Mesenchymal stem cell (in vitro differentiated cells and primary cell): ENCODE measurements around the gene COMP.

ENCODE experiments used
- DNase-seq: peaks from one replicate; pipeline ENCODE4 v3.0.0-alpha.2; 2013
- H2AFZ ChIP-seq: one replicate; pipeline ENCODE4 v1.6.1; 2013; ENCODE audit warnings: low read depth, mild to moderate bottlenecking, control low read depth, inconsistent platforms, low read length, moderate library complexity
- H2AK5ac ChIP-seq: 2 replicates; pipeline ENCODE4 v1.6.1; 2013; ENCODE audit warnings: low read length, moderate library complexity, mild to moderate bottlenecking, inconsistent platforms; ENCODE audit not compliant: severe bottlenecking
- H2BK120ac ChIP-seq: one replicate; pipeline ENCODE4 v1.6.1; 2013; ENCODE audit warnings: low read depth, mild to moderate bottlenecking, inconsistent platforms, low read length, moderate library complexity
- H2BK12ac ChIP-seq, 2 experiments: one replicate each; pipeline ENCODE4 v1.6.1; 2013; ENCODE audit warnings: inconsistent platforms in 2 of 2, low read length in 2 of 2, mild to moderate bottlenecking in 2 of 2, moderate library complexity in 2 of 2, control low read depth in 1 of 2
- H2BK15ac ChIP-seq: one replicate; pipeline ENCODE4 v1.6.1; 2013; ENCODE audit warnings: mild to moderate bottlenecking, low read depth, inconsistent platforms; ENCODE audit not compliant: poor library complexity, severe bottlenecking
- H2BK5ac ChIP-seq: 2 replicates; pipeline ENCODE4 v1.6.1; 2013; ENCODE audit warnings: low read depth, mild to moderate bottlenecking, low read length, control low read depth, inconsistent platforms; ENCODE audit not compliant: poor library complexity, severe bottlenecking
- H3K14ac ChIP-seq, 2 experiments: one replicate each; pipeline ENCODE4 v1.6.1; 2013; ENCODE audit warnings: inconsistent platforms in 2 of 2, low read length in 2 of 2, control low read depth in 1 of 2, mild to moderate bottlenecking in 1 of 2, moderate library complexity in 1 of 2
- H3K18ac ChIP-seq, 2 experiments: one replicate each; pipeline ENCODE4 v1.6.1; 2013; ENCODE audit warnings: inconsistent platforms in 2 of 2, low read length in 2 of 2, control low read depth in 1 of 2, low read depth in 1 of 2, mild to moderate bottlenecking in 1 of 2
- H3K23ac ChIP-seq, 2 experiments: one replicate each; pipeline ENCODE4 v1.6.1; 2013; ENCODE audit warnings: inconsistent platforms in 2 of 2, low read length in 2 of 2, mild to moderate bottlenecking in 2 of 2, moderate library complexity in 2 of 2, control low read depth in 1 of 2
- H3K27ac ChIP-seq: 2 replicates; pipeline ENCODE4 v1.5.1; 2013; ENCODE audit warnings: mild to moderate bottlenecking, moderate library complexity, low read length, control low read depth, inconsistent platforms; ENCODE audit not compliant: poor library complexity, severe bottlenecking
- H3K27me3 ChIP-seq, 2 experiments: 2 replicates each; pipeline versions ENCODE4 v1.6.1 to v1.7.0; 2013; ENCODE audit warnings: low read length in 2 of 2, mild to moderate bottlenecking in 2 of 2, moderate library complexity in 2 of 2, control low read depth in 1 of 2, inconsistent platforms in 1 of 2; ENCODE audit not compliant: control insufficient read depth in 1 of 2, insufficient read depth in 1 of 2
- H3K36me3 ChIP-seq, 2 experiments: 2 replicates each; pipeline versions ENCODE4 v1.6.1 to v1.7.0; 2013; ENCODE audit warnings: low read length in 2 of 2, control low read depth in 1 of 2, inconsistent platforms in 1 of 2, low read depth in 1 of 2, mild to moderate bottlenecking in 1 of 2; ENCODE audit not compliant: insufficient read depth in 2 of 2, control insufficient read depth in 1 of 2
- H3K4ac ChIP-seq, 2 experiments: one replicate each; pipeline ENCODE4 v1.6.1; 2013; ENCODE audit warnings: inconsistent platforms in 2 of 2, low read length in 2 of 2, mild to moderate bottlenecking in 2 of 2, moderate library complexity in 2 of 2, control low read depth in 1 of 2, low read depth in 1 of 2
- H3K4me1 ChIP-seq: 2 replicates; pipeline ENCODE4 v1.6.1; 2013; ENCODE audit warnings: low read depth, low read length, control low read depth; ENCODE audit not compliant: control insufficient read depth, insufficient read depth
- H3K4me2 ChIP-seq: 2 replicates; pipeline ENCODE4 v1.6.1; 2013; ENCODE audit warnings: low read length, mild to moderate bottlenecking, inconsistent platforms; ENCODE audit not compliant: poor library complexity, severe bottlenecking
- H3K4me3 ChIP-seq, 2 experiments: 2 replicates each; pipeline versions ENCODE4 v1.5.1 to v1.7.0; 2013; ENCODE audit warnings: low read length in 2 of 2, mild to moderate bottlenecking in 2 of 2, control low read depth in 1 of 2, low read depth in 1 of 2; ENCODE audit not compliant: insufficient read depth in 1 of 2
- H3K79me1 ChIP-seq: replicated peaks from 2 replicates; pipeline ENCODE4 v1.6.1; 2013; ENCODE audit warnings: mild to moderate bottlenecking, control low read depth, low read length, inconsistent platforms; ENCODE audit not compliant: poor library complexity, severe bottlenecking
- H3K9ac ChIP-seq: 2 replicates; pipeline ENCODE4 v1.7.0; 2013; ENCODE audit warnings: mild to moderate bottlenecking, low read length, moderate library complexity
- H3K9me3 ChIP-seq: 2 replicates; pipeline ENCODE4 v1.7.0; 2013; ENCODE audit warnings: mild to moderate bottlenecking, low read length; ENCODE audit not compliant: control insufficient read depth
- H4K8ac ChIP-seq: one replicate; pipeline ENCODE4 v1.6.1; 2013; ENCODE audit warnings: inconsistent platforms, mild to moderate bottlenecking, low read length, moderate library complexity
- H4K91ac ChIP-seq: one replicate; pipeline ENCODE4 v1.6.1; 2013; ENCODE audit warnings: mild to moderate bottlenecking, low read length, inconsistent platforms
- WGBS: methylation state at CpG from one replicate; pipeline ENCODE4 v1.1.7; 2013; ENCODE audit warnings: mixed read lengths; 5-methylcytosine and 5-hydroxymethylcytosine counted together

COMP gene

GRCh38 chr19:18780081-18780480 lies 11.0 kb downstream of the COMP start:
- peaks cover 0 to under 1% of the 10 kb centered on the region in 2 experiments for H3K36me3 ChIP-seq
- no peak for DNase-seq
- H4K91ac ChIP-seq = no peak overlapping the region
- H3K14ac ChIP-seq = no peak overlapping the region
- H2BK15ac ChIP-seq = no peak overlapping the region
- H3K23ac ChIP-seq = no peak overlapping the region
- no peak overlapping the region for H3K4me3 ChIP-seq
- H3K27ac ChIP-seq = no peak overlapping the region
- H3K4ac ChIP-seq = no peak overlapping the region
- no peak overlapping the region for H2BK5ac ChIP-seq
- no peaks in the 10 kb centered on the region for H3K9me3 ChIP-seq
- 90% methylated on average over 17 of the region's 17 CpGs for WGBS
- no peak overlapping the region for H2BK12ac ChIP-seq
- no peaks in the 10 kb centered on the region for H3K79me1 ChIP-seq
- peaks cover 9 to 28% of the 10 kb centered on the region in 2 experiments for H3K27me3 ChIP-seq
- H3K4me2 ChIP-seq = no peak overlapping the region
- no peak overlapping the region for H2AK5ac ChIP-seq
- H2AFZ ChIP-seq = no peak overlapping the region
- H3K18ac ChIP-seq = no peak overlapping the region
- no peak overlapping the region for H4K8ac ChIP-seq
- peaks cover 19% of the 10 kb centered on the region for H3K4me1 ChIP-seq
- no peak overlapping the region for H3K9ac ChIP-seq
- H2BK120ac ChIP-seq = no peak overlapping the region

GRCh38 chr19:18778826-18779495 lies 12.1 kb downstream of the COMP start:
- Histone ChIP-seq H2AFZ (no peak overlapping the region), H3K9ac (no peak overlapping the region), H3K4me2 (no peak overlapping the region), H2BK15ac (no peak overlapping the region), H3K27ac (no peak overlapping the region), H4K8ac (peak overlapping the region; percentile 21), H3K36me3 (peaks cover 0 to 4% of the 10 kb centered on the region in 2 experiments), H3K14ac (no peak overlapping the region), H3K9me3 (no peaks in the 10 kb centered on the region), H2BK120ac (no peak overlapping the region), H3K27me3 (peaks cover 2 to 17% of the 10 kb centered on the region in 2 experiments), H3K79me1 (no peaks in the 10 kb centered on the region), H2BK12ac (no peak overlapping the region), H2BK5ac (no peak overlapping the region), H3K4me3 (no peak overlapping the region), H3K4ac (no peak overlapping the region), H3K18ac (no peak overlapping the region), H3K4me1 (peaks cover 19% of the 10 kb centered on the region), H4K91ac (no peak overlapping the region), H2AK5ac (no peak overlapping the region), H3K23ac (no peak overlapping the region)
- 87% methylated on average over 12 of the region's 14 CpGs for WGBS
- no peak for DNase-seq

- Histone ChIP-seq H3K4ac (no peak overlapping the region), H3K23ac (no peak overlapping the region), H3K4me2 (no peak overlapping the region), H2BK5ac (no peak overlapping the region), H2AK5ac (no peak overlapping the region), H3K27me3 (peaks cover 0 to 20% of the 10 kb centered on the region in 2 experiments), H3K18ac (no peak overlapping the region), H3K9me3 (no peaks in the 10 kb centered on the region), H4K91ac (no peak overlapping the region), H3K36me3 (peaks cover 0 to 4% of the 10 kb centered on the region in 2 experiments), H3K14ac (no peak overlapping the region), H2BK15ac (no peak overlapping the region), H3K79me1 (no peaks in the 10 kb centered on the region), H4K8ac (no peak overlapping the region), H3K9ac (no peak overlapping the region), H2AFZ (no peak overlapping the region), H3K4me3 (no peak overlapping the region), H3K27ac (no peak overlapping the region), H2BK120ac (no peak overlapping the region), H2BK12ac (no peak overlapping the region), H3K4me1 (peaks cover 19% of the 10 kb centered on the region)
- DNase-seq = no peak
- 79% methylated on average over 11 of the region's 11 CpGs for WGBS
Observed at GRCh38 chr19:18778076-18778389, 13.1 kb downstream of the COMP start.

- no peak for DNase-seq
- Histone ChIP-seq H3K4me3 (no peak overlapping the region), H2AK5ac (no peak overlapping the region), H2BK15ac (no peak overlapping the region), H2BK5ac (no peak overlapping the region), H3K9me3 (no peaks in the 10 kb centered on the region), H3K79me1 (no peaks in the 10 kb centered on the region), H2AFZ (no peak overlapping the region), H2BK120ac (no peak overlapping the region), H3K27ac (no peak overlapping the region), H4K8ac (no peak overlapping the region), H4K91ac (no peak overlapping the region), H3K18ac (no peak overlapping the region), H3K23ac (no peak overlapping the region), H3K14ac (no peak overlapping the region), H3K4ac (no peak overlapping the region), H3K27me3 (peaks cover 0 to 19% of the 10 kb centered on the region in 2 experiments), H3K4me2 (no peak overlapping the region), H3K9ac (no peak overlapping the region), H3K4me1 (peaks cover 19% of the 10 kb centered on the region), H3K36me3 (peaks cover 0 to 4% of the 10 kb centered on the region in 2 experiments), H2BK12ac (no peak overlapping the region)
- 79% methylated on average over 69 of the region's 71 CpGs for WGBS
Observed at GRCh38 chr19:18777301-18778075, 13.6 kb downstream of the COMP start.
